DND-41 (cell line): ENCODE data around the gene ABCD4.

Experiments used
- ATAC-seq: fragments of 200-7000 bp; cut with Tn5 transposase; 3 replicates; pipeline ENCODE4 v1.9.1; 2021; ENCODE audit warnings: low read depth; ENCODE audit not compliant: insufficient read depth
- DNase-seq: peaks from one replicate; pipeline ENCODE4 v3.0.0-alpha.2; 2020
- H2AFZ ChIP-seq: 2 replicates; pipeline ENCODE4 v1.6.0; 2012; ENCODE audit warnings: low read depth, low read length
- H3K27ac ChIP-seq: 2 replicates; pipeline ENCODE4 v1.5.1; 2012; ENCODE audit warnings: low read length, inconsistent platforms
- H3K27me3 ChIP-seq: fragments of 200-600 bp; sonication (generic); 2 replicates; pipeline ENCODE4 v1.6.0; 2012; ENCODE audit warnings: low read length, mild to moderate bottlenecking, inconsistent platforms; ENCODE audit not compliant: insufficient read depth, poor library complexity
- H3K36me3 ChIP-seq: 2 replicates; pipeline ENCODE4 v1.5.1; 2012; ENCODE audit warnings: low read length, inconsistent platforms; ENCODE audit not compliant: insufficient read depth
- H3K4me1 ChIP-seq: 2 replicates; pipeline ENCODE4 v1.5.1; 2012; ENCODE audit warnings: mild to moderate bottlenecking, low read length; ENCODE audit not compliant: insufficient read depth
- H3K4me2 ChIP-seq: 2 replicates; pipeline ENCODE4 v1.6.0; 2012; ENCODE audit warnings: mild to moderate bottlenecking, moderate library complexity, low read length, inconsistent platforms; ENCODE audit not compliant: insufficient read depth
- H3K4me3 ChIP-seq, 2 experiments: fragments of 200-600 bp in 1 of 2; shearing (Covaris generic) in 1 of 2; 2 replicates each; pipeline ENCODE4 v1.5.1; 2012 to 2016; ENCODE audit warnings: inconsistent platforms in 2 of 2, low read length in 2 of 2, mild to moderate bottlenecking in 2 of 2, low read depth in 1 of 2, moderate library complexity in 1 of 2
- H3K79me2 ChIP-seq: 2 replicates; pipeline ENCODE4 v1.6.0; 2012; ENCODE audit warnings: low read length, inconsistent platforms; ENCODE audit not compliant: insufficient read depth
- H3K9ac ChIP-seq: 2 replicates; pipeline ENCODE4 v1.6.0; 2012; ENCODE audit warnings: low read depth, mild to moderate bottlenecking, inconsistent platforms, low read length, moderate library complexity
- H3K9me3 ChIP-seq: 2 replicates; pipeline ENCODE4 v1.5.1; 2012; ENCODE audit warnings: low read length, moderate library complexity, mild to moderate bottlenecking, inconsistent platforms; ENCODE audit not compliant: insufficient read depth, severe bottlenecking
- H4K20me1 ChIP-seq: 2 replicates; pipeline ENCODE4 v1.6.0; 2012; ENCODE audit warnings: low read length; ENCODE audit not compliant: insufficient read depth
- CTCF ChIP-seq: IDR thresholded peaks from 2 replicates; pipeline ENCODE4 v1.5.1; 2012; ENCODE audit warnings: borderline replicate concordance, low read length, moderate library complexity, mild to moderate bottlenecking; ENCODE audit not compliant: poor library complexity, severe bottlenecking; ENCODE audit errors: extremely low read depth
- EZH2 ChIP-seq: IDR thresholded peaks from 3 replicates; pipeline ENCODE4 v1.6.1; 2012; ENCODE audit warnings: borderline replicate concordance, low read depth, mild to moderate bottlenecking, moderate library complexity, low read length, inconsistent platforms; ENCODE audit not compliant: severe bottlenecking

Gene ABCD4

DNA sequence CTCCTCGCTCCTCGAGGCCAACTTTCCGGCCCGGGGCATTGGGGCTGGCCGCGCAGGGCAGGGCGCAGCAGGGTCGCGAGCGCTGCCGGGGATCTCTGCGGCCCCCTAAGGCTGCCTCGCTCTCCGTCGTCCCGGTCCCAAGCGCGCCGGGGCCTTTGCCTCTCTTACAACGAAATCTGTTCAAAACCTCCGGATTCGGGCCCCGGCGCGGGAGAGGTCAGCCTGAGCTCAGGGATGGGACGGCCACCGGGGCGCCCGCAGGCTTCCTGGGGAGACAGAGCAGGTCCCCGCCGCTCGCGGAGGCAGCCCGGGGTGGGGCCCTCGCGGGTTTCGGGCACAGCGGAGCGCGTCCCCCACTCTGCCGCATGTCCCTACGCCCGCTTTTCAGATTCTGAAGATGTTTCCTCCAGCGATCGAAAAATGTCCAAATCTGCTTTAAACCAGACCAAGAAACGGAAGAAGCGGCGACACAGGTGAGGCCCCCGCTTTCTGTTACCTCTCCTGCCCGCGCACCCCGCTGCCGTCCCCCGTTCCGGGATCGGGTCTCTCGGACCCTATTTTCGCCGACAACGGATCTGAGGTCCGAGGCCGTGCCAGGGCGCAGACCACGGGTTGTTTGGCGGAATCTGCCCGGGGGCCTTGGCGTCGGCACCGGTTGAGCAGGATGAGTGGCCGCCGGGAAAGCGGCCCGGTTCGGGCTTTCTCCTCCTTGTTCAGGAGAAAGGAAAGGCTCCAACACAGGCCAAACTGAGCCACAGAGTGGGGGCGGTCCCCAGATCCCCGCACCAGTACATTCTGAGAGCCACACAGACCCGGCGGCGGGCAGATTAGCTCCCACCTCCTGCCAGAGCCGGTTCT, 61.7 kb downstream of the ABCD4 start:
- Histone ChIP-seq H3K27ac (no peak overlapping the region), H3K79me2 (no peaks in the 10 kb centered on the region), H3K4me1 (no peaks in the 10 kb centered on the region), H3K36me3 (no peaks in the 10 kb centered on the region), H3K4me2 (no peak overlapping the region), H3K9ac (no peak overlapping the region), H3K4me3 (no peak overlapping the region), H2AFZ (no peak overlapping the region), H4K20me1 (no peaks in the 10 kb centered on the region), H3K27me3 (peaks cover 11% of the 10 kb centered on the region), H3K9me3 (no peaks in the 10 kb centered on the region)
- no peak for DNase-seq
- no peak for TF ChIP-seq CTCF
- no peak for TF ChIP-seq EZH2
- no peak for ATAC-seq

DNA sequence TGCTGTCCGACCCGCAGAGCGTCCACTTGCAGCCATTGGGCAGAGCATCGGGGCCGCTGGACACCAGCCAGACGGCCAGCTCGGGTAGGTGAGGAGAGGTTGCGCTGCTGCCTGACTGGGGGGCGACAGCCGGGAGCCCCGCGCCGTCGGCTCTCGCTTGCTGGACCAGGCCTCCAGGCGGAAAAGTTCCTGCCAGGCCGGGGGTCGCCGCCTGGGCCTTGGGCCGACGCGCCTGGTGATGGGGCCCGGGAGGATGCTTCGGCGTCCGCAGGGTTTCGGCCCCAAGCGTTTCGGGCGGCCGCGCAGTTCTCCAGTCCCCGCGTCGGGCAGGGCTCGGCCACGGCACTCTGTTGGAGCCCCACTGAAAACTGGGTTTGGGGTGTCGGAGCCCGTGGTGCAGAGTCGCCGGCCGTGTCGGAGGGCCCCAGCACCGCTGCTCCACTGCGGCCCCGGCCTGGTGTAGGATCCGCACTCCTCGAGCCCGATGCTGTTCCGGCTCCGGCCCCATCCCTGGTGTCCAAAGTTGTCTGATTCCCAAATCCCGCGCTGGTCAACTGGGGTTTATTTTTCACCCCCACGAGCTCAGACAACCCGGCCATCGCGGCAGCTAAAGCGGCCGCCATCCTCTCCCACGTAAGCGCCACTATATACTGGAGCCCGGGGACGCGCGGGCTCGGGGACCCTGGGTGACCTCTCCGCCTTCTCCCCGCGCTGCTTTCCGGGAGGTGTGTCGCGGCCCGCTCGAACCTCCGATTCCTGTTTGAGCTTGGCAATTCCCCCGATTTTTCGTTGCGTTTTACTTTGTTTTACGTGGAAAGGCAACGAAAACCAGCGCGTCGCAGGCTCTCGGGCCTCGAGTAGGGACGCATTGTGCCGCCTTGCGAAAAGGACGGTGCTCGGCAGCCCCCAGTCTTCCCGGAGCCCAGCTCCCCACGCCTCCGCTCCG, 62.6 kb downstream of the ABCD4 start:
- peaks cover 11% of the 10 kb centered on the region for H3K27me3 ChIP-seq
- H3K4me3 ChIP-seq, result no peak overlapping the region
- H3K9ac ChIP-seq, result no peak overlapping the region
- no peak for DNase-seq
- H2AFZ ChIP-seq, result no peak overlapping the region
- no peak for ATAC-seq
- TF ChIP-seq CTCF, result no peak
- TF ChIP-seq EZH2, result no peak
- no peaks in the 10 kb centered on the region for H3K9me3 ChIP-seq
- H3K27ac ChIP-seq, result no peak overlapping the region
- H3K79me2 ChIP-seq, result no peaks in the 10 kb centered on the region
- H3K36me3 ChIP-seq, result no peaks in the 10 kb centered on the region
- no peak overlapping the region for H3K4me2 ChIP-seq
- H4K20me1 ChIP-seq, result no peaks in the 10 kb centered on the region
- no peaks in the 10 kb centered on the region for H3K4me1 ChIP-seq

DNA sequence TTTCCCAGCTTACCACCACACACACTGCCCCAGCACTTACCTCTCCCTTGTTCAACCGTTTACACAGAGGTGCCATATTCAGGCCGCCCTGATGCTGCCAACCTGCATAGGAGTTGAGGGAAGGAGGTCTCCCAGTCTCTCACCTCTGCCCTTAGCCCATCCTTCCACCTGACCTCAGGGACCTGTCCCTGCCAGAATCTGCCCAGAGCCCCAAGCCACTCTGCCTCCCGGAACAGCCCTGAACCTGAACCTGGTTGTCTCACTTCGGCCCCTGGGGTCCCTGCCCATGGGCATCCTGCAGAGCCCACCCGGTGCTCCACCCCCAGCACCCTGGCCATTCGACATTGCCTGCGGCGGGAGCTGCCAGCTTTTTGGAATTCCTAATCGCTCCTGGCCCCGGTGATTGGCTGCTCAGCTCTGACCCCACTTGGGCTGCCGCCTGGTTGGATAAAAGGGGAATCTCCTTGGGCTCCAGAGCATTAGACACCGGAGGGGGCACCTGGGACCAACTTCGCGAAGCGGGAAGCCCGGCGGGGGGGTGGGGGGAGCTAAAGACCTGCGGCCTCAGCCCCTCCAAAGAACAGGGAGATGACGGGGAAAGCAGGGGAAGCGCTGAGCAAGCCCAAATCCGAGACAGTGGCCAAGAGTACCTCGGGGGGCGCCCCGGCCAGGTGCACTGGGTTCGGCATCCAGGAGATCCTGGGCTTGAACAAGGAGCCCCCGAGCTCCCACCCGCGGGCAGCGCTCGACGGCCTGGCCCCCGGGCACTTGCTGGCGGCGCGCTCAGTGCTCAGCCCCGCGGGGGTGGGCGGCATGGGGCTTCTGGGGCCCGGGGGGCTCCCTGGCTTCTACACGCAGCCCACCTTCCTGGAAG, 63.5 kb downstream of the ABCD4 start, which contains the start of gene VSX2:
VSX2 (plus strand) TSS at position 476 of the 874 bp plus-strand sequence; CDS start at position 589, 113 bp downstream.
- H3K9ac ChIP-seq, result no peak within 1 kb of the TSS
- no peaks in the 10 kb centered on the region for H4K20me1 ChIP-seq
- DNase-seq, result no peak
- no peaks in the 10 kb centered on the region for H3K79me2 ChIP-seq
- H2AFZ ChIP-seq, result no peak within 1 kb of the TSS
- H3K4me2 ChIP-seq, result no peak within 1 kb of the TSS
- H3K9me3 ChIP-seq, result no peaks in the 10 kb centered on the region
- H3K27me3 ChIP-seq, result peaks cover 11% of the 10 kb centered on the region
- H3K4me3 ChIP-seq, result no peak within 1 kb of the TSS
- no peaks in the 10 kb centered on the region for H3K36me3 ChIP-seq
- no peak for ATAC-seq
- no peak within 1 kb of the TSS for H3K27ac ChIP-seq
- H3K4me1 ChIP-seq, result no peaks in the 10 kb centered on the region
- TF ChIP-seq CTCF (no peak), EZH2 (no peak)
